Osteoblast (primary cell): Measurements from ENCODE around the gene COL1A1. TPM values are rescaled to one million over a fixed set of nuclear protein-coding genes. Genes with fewer than 3 reads are reported as not detected.

Experiments
- DNase-seq: peaks from one replicate; pipeline ENCODE4 v3.0.0; 2011; ENCODE audit warnings: low spot score, mixed read lengths; ENCODE audit not compliant: insufficient read length; ENCODE audit errors: missing footprints
- H2AFZ ChIP-seq: 2 replicates; pipeline ENCODE4 v1.6.0; 2011; ENCODE audit warnings: mild to moderate bottlenecking, low read length
- H3K27ac ChIP-seq: 2 replicates; pipeline ENCODE4 v1.5.1; 2011; ENCODE audit warnings: mild to moderate bottlenecking, low read depth, low read length, moderate library complexity
- H3K27me3 ChIP-seq: 2 replicates; pipeline ENCODE4 v1.6.0; 2012; ENCODE audit warnings: mild to moderate bottlenecking, control low read depth, inconsistent platforms, low read length, moderate library complexity; ENCODE audit not compliant: insufficient read depth
- H3K36me3 ChIP-seq: 2 replicates; pipeline ENCODE4 v1.5.1; 2011; ENCODE audit warnings: mild to moderate bottlenecking, low read length, control low read depth, moderate library complexity; ENCODE audit not compliant: insufficient read depth
- H3K4me1 ChIP-seq: 2 replicates; pipeline ENCODE4 v1.5.1; 2011; ENCODE audit warnings: mild to moderate bottlenecking, low read length, control low read depth, moderate library complexity; ENCODE audit not compliant: insufficient read depth
- H3K4me2 ChIP-seq: 2 replicates; pipeline ENCODE4 v1.6.0; 2011; ENCODE audit warnings: mild to moderate bottlenecking, low read length; ENCODE audit not compliant: insufficient read depth
- H3K4me3 ChIP-seq: fragments of 200-600 bp; sonication (generic); 3 replicates; pipeline ENCODE4 v1.5.1; 2012; ENCODE audit warnings: mild to moderate bottlenecking, low read length, inconsistent platforms; ENCODE audit not compliant: insufficient read depth
- H3K79me2 ChIP-seq: 2 replicates; pipeline ENCODE4 v1.6.0; 2012; ENCODE audit warnings: mild to moderate bottlenecking, low read length, control low read depth, inconsistent platforms; ENCODE audit not compliant: insufficient read depth
- H3K9me3 ChIP-seq: 2 replicates; pipeline ENCODE4 v1.5.1; 2011; ENCODE audit warnings: low read depth, low read length, control low read depth
- H4K20me1 ChIP-seq: 2 replicates; pipeline ENCODE4 v1.6.0; 2012; ENCODE audit warnings: mild to moderate bottlenecking, low read length, control low read depth; ENCODE audit not compliant: insufficient read depth
- total RNA-seq: library from RNA; depleted of rRNA; stranded (reverse); fragments of >200 nt; gene quantifications from 2 replicates; pipeline ENCODE4 v1.2.3, GENCODE V29; 2012
- TF ChIP-seq, protein P1 (sequence below): IDR thresholded peaks from 2 replicates; pipeline ENCODE4 v1.5.1; 2011; ENCODE audit warnings: mild to moderate bottlenecking, low read depth, low read length, moderate library complexity; ENCODE audit errors: extremely low read depth

The COL1A1 gene
- total RNA-seq, 1 donor: 8,987 TPM

DNA sequence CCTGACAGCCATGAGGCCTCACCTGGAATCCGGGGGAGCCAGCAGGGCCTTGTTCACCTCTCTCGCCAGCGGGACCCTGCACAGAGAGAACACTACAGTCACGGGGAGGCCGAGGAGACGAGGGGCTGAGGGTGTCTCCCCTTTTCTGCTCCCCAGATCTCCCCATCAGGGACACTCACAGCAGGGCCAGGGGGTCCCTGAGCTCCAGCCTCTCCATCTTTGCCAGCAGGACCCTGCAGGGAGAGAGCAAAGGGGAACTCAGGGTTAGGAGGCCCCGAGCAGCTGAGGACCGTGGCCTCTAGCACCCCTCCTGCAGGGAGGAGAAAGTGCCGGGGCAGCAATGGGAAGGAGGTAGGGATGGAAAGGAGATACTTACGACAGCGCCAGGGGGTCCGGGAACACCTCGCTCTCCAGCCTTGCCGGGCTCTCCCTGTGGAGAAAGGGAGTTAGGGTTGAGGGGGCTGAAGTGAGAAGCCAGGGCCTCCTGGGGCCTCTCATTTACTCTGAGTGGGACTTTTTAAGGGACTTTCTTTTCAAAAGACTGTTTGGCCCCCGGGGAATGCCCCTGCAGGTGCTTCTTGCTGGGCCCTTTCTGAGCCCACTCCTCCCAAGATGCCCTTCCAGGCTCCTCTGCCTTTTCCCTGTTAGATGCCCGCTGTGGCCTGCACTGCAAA is 8.7 kb downstream of the COL1A1 start:
- Histone ChIP-seq H3K79me2 (peaks cover 73% of the 10 kb centered on the region), H3K27ac (peak overlapping the region; percentile 96), H3K9me3 (no peaks in the 10 kb centered on the region), H2AFZ (no peak overlapping the region), H3K36me3 (peaks cover 100% of the 10 kb centered on the region), H3K27me3 (no peaks in the 10 kb centered on the region), H4K20me1 (peaks cover 94% of the 10 kb centered on the region), H3K4me2 (peak overlapping the region; percentile 11), H3K4me1 (peaks cover 60% of the 10 kb centered on the region), H3K4me3 (no peak overlapping the region)
- DNase-seq: peak; percentile 73
- TF ChIP-seq, protein P1, sequence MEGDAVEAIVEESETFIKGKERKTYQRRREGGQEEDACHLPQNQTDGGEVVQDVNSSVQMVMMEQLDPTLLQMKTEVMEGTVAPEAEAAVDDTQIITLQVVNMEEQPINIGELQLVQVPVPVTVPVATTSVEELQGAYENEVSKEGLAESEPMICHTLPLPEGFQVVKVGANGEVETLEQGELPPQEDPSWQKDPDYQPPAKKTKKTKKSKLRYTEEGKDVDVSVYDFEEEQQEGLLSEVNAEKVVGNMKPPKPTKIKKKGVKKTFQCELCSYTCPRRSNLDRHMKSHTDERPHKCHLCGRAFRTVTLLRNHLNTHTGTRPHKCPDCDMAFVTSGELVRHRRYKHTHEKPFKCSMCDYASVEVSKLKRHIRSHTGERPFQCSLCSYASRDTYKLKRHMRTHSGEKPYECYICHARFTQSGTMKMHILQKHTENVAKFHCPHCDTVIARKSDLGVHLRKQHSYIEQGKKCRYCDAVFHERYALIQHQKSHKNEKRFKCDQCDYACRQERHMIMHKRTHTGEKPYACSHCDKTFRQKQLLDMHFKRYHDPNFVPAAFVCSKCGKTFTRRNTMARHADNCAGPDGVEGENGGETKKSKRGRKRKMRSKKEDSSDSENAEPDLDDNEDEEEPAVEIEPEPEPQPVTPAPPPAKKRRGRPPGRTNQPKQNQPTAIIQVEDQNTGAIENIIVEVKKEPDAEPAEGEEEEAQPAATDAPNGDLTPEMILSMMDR: no peak

DNA sequence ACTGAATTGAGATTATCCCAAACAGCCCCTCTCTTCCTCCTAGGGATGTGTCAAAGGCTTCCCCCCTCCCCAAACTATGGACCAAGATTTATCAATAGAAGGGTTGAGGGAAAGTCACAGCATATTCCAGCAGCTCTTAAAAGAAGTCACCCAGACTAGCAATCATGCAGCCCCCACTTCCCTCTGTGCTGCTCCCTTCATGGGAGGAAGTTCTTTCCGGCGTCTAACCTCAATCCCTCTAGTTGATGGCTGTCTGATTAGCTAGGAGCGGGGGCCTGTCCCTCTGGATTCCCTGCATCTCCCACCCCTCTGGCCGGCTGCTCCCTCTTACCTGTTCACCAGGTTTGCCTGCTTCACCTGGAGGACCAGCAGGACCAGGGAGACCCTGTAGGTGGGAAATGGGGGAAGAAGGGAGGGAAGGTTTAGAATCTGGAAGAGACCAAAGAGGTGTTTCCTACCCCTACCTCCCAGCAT is 9.2 kb downstream of the COL1A1 start:
- Histone ChIP-seq H4K20me1 (peaks cover 94% of the 10 kb centered on the region), H3K27ac (peak overlapping the region; percentile 96)

DNA sequence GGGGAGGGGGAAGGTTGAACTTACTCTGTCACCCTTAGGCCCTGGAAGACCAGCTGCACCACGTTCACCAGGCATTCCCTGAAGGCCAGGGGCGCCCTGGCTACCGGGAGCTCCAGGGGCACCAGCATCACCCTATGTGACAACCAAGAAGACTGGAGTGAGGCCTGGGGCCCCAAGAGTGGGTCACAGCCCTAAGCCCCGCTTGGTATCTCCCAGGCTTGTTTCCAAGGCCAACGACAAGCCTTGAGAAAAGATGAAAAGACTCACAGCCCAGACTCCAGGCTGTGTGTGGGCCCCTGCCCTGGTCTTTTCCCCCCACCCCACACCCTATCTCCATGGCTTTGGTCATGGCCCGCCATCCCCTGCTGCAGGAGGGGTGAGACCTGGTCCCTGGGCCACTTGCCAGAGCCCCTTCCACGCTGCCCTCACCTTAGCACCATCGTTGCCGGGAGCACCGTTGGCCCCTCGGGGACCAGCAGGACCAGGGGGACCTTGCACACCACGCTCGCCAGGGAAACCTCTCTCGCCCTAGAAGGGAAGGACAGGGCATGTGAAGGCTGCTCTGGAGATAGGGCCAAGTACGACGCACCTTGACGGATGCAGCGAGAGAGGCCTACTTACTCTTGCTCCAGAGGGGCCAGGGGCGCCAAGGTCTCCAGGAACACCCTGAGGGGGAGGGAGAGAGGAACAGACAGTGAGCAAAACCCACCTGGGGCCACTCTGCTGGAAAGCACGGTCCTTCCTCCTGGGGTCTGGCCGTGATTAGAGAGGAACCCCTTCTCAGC is 9.9 kb downstream of the COL1A1 start:
- Histone ChIP-seq H2AFZ (no peak overlapping the region), H3K9me3 (no peaks in the 10 kb centered on the region), H3K4me2 (no peak overlapping the region), H3K36me3 (peaks cover 100% of the 10 kb centered on the region), H4K20me1 (peaks cover 94% of the 10 kb centered on the region), H3K4me3 (no peak overlapping the region), H3K4me1 (peaks cover 51% of the 10 kb centered on the region), H3K27ac (peak overlapping the region; percentile 96), H3K79me2 (peaks cover 61% of the 10 kb centered on the region), H3K27me3 (no peaks in the 10 kb centered on the region)
- TF ChIP-seq, protein P1: no peak
- DNase-seq: peak; percentile 67

More for the DNA sequence above, 9.2 kb downstream of the COL1A1 start:
- H3K4me3 ChIP-seq: no peak overlapping the region
- H3K79me2 ChIP-seq: peaks cover 67% of the 10 kb centered on the region
- H3K4me2 ChIP-seq: peak overlapping the region; percentile 2
- TF ChIP-seq, protein P1: no peak
- no peak overlapping the region for H2AFZ ChIP-seq
- H3K36me3 ChIP-seq: peaks cover 100% of the 10 kb centered on the region
- H3K9me3 ChIP-seq: no peaks in the 10 kb centered on the region
- DNase-seq: no peak
- no peaks in the 10 kb centered on the region for H3K27me3 ChIP-seq
- peaks cover 57% of the 10 kb centered on the region for H3K4me1 ChIP-seq
